GM06990 (cell line): Measurements from ENCODE around the gene ERBB3.

ENCODE experiments used
- DNase-seq: peaks from one replicate; pipeline ENCODE4 v3.0.0-alpha.2; 2011; ENCODE audit not compliant: insufficient read length; ENCODE audit errors: extremely low read depth
- H3K27me3 ChIP-seq: replicated peaks from 2 replicates; pipeline ENCODE4 v1.6.0; 2011; ENCODE audit warnings: low read length; ENCODE audit not compliant: control insufficient read depth, insufficient read depth
- H3K36me3 ChIP-seq: 2 replicates; pipeline ENCODE4 v1.5.1; 2011; ENCODE audit warnings: low read length; ENCODE audit not compliant: control insufficient read depth, insufficient read depth
- H3K4me3 ChIP-seq: replicated peaks from 2 replicates; pipeline ENCODE4 v1.5.1; 2011; ENCODE audit warnings: low read depth, mild to moderate bottlenecking, control low read depth, low read length
- TF ChIP-seq, protein P1 (sequence below): IDR thresholded peaks from 2 replicates; pipeline ENCODE4 v1.5.1; 2011; ENCODE audit warnings: low read length, control low read depth, mild to moderate bottlenecking, inconsistent platforms; ENCODE audit not compliant: insufficient read depth, poor library complexity, severe bottlenecking

Gene ERBB3

GRCh38 chr12:56079723-56080555 lies at the start of gene ERBB3:
Gene ERBB3, plus strand, starts transcription at chr12:56080165. Its CDS starts 136 bp downstream, at chr12:56080301.
- H3K36me3 ChIP-seq: no peaks in the 10 kb centered on the region
- H3K4me3 ChIP-seq: peak within 1 kb of the TSS; percentile 61
- TF ChIP-seq, protein P1, sequence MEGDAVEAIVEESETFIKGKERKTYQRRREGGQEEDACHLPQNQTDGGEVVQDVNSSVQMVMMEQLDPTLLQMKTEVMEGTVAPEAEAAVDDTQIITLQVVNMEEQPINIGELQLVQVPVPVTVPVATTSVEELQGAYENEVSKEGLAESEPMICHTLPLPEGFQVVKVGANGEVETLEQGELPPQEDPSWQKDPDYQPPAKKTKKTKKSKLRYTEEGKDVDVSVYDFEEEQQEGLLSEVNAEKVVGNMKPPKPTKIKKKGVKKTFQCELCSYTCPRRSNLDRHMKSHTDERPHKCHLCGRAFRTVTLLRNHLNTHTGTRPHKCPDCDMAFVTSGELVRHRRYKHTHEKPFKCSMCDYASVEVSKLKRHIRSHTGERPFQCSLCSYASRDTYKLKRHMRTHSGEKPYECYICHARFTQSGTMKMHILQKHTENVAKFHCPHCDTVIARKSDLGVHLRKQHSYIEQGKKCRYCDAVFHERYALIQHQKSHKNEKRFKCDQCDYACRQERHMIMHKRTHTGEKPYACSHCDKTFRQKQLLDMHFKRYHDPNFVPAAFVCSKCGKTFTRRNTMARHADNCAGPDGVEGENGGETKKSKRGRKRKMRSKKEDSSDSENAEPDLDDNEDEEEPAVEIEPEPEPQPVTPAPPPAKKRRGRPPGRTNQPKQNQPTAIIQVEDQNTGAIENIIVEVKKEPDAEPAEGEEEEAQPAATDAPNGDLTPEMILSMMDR: no peak
- peak; percentile 41 for DNase-seq
- H3K27me3 ChIP-seq: peaks cover 4% of the 10 kb centered on the region

DNA sequence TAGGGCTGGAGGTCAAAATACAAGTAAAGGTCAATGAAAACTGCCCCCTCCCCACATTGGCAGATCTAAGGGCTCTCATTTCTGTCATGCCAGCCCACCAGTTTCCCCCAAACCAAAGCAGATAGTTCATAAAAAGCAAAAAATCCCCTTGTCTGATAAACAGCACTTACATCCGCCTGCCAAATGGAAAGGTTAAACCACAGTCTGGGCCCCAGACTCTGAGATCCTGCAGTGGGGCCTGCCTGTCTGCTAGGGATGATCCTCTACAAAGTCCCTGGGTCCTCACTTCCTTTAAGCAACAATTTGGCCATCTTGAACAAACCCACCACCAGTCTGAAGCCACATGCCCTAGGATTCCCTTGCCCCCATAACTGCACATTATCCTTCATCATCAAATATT lies 48.0 kb upstream of the ERBB3 start:
- TF ChIP-seq, protein P1: no peak
- Histone ChIP-seq H3K4me3 (no peak overlapping the region), H3K36me3 (peaks cover 2% of the 10 kb centered on the region), H3K27me3 (no peaks in the 10 kb centered on the region)
- DNase-seq: no peak

- DNase-seq: no peak
- Histone ChIP-seq H3K27me3 (no peaks in the 10 kb centered on the region), H3K36me3 (peaks cover 2% of the 10 kb centered on the region), H3K4me3 (no peak overlapping the region)
- TF ChIP-seq, protein P1: no peak
Measured at GRCh38 chr12:56034586-56035332, 45.2 kb upstream of the ERBB3 start.

DNA sequence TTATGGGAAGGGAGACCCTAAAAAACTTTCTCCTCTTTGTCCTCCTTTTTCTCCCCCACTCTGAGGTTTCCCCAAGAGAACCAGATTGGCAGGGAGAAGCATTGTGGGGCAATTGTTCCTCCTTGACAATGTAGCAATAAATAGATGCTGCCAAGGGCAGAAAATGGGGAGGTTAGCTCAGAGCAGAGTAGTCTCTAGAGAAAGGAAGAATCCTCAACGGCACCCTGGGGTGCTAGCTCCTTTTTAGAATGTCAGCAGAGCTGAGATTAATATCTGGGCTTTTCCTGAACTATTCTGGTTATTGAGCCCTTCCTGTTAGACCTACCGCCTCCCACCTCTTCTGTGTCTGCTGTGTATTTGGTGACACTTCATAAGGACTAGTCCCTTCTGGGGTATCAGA lies 42.8 kb upstream of the ERBB3 start:
- Histone ChIP-seq H3K36me3 (peaks cover 2% of the 10 kb centered on the region), H3K27me3 (no peaks in the 10 kb centered on the region), H3K4me3 (no peak overlapping the region)
- TF ChIP-seq, protein P1: no peak
- DNase-seq: no peak

- Histone ChIP-seq H3K36me3 (peaks cover 2% of the 10 kb centered on the region), H3K4me3 (no peak overlapping the region), H3K27me3 (no peaks in the 10 kb centered on the region)
- TF ChIP-seq, protein P1: no peak
- DNase-seq: no peak
Measured at GRCh38 chr12:56038022-56038655, 41.8 kb upstream of the ERBB3 start.
